Stimulated activated CD4-positive, alpha-beta T cell treated with anti-CD3 and anti-CD28 coated beads, Interleukin-4, amount 100 ng/mL, for 1 hour (primary cell): Measurements from ENCODE around the gene DCST2.
"Not testable (repeated sequence)": the region's sequence is repeated elsewhere in the genome, so short reads cannot be mapped to it uniquely, and the experiment has no call there.

Source experiments
- DNase-seq: peaks from one replicate; pipeline ENCODE4 v3.0.0-alpha.2; 2020

Gene DCST2

GRCh38 chr1:154995301-154995983 is 38.1 kb downstream of the DCST2 start:
- not testable (repeated sequence) for DNase-seq

GRCh38 chr1:154994591-154994990 is 39.0 kb downstream of the DCST2 start:
- no peak for DNase-seq

GRCh38 chr1:154994269-154994587 is 39.4 kb downstream of the DCST2 start:
- DNase-seq, result no peak

GRCh38 chr1:154993572-154994268 is 39.9 kb downstream of the DCST2 start, which contains the start of gene LENEP:
Gene LENEP (plus strand): TSS chr1:154993586. CDS start chr1:154993608, 22 bp downstream.
- no peak for DNase-seq

- no peak for DNase-seq
These were observed 40.6 kb downstream of the DCST2 start for GRCh38 chr1:154992721-154993571.

- DNase-seq, result no peak
These were observed 43.3 kb downstream of the DCST2 start for GRCh38 chr1:154990276-154990675.

GRCh38 chr1:154989195-154989860 is 44.3 kb downstream of the DCST2 start:
- DNase-seq, result no peak

- no peak for DNase-seq
These were observed 45.3 kb downstream of the DCST2 start for GRCh38 chr1:154988058-154988954.

- DNase-seq, result no peak
These were observed 46.3 kb downstream of the DCST2 start for GRCh38 chr1:154987326-154987725.

- DNase-seq, result not testable (repeated sequence)
These were observed 46.8 kb downstream of the DCST2 start for GRCh38 chr1:154986736-154987135.

- DNase-seq, result no peak
These were observed 49.7 kb downstream of the DCST2 start for GRCh38 chr1:154983776-154984466.

GRCh38 chr1:154982897-154983648 is 50.5 kb downstream of the DCST2 start, which contains the start of gene FLAD1:
Gene FLAD1 (plus strand): TSS chr1:154983344. CDS start chr1:154983695, 351 bp downstream.
- peak; percentile 94 for DNase-seq

GRCh38 chr1:154982341-154982740 is 51.2 kb downstream of the DCST2 start:
- no peak for DNase-seq

GRCh38 chr1:154978360-154978759 is 55.2 kb downstream of the DCST2 start:
- DNase-seq, result no peak

GRCh38 chr1:154977762-154978161 is 55.8 kb downstream of the DCST2 start:
- not testable (repeated sequence) for DNase-seq

GRCh38 chr1:154975409-154976059 is 58.0 kb downstream of the DCST2 start:
- DNase-seq, result peak; percentile 63

GRCh38 chr1:154974808-154975408 is 58.7 kb downstream of the DCST2 start:
- DNase-seq, result peak; percentile 92

GRCh38 chr1:154974102-154974807 is 59.3 kb downstream of the DCST2 start, which contains the start of gene CKS1B:
Gene CKS1B (plus strand): TSS chr1:154974681. CDS start chr1:154974746, 65 bp downstream.
- DNase-seq, result peak; percentile 93
